ENCODE measurements around the gene KDM5C. TPM values are rescaled to one million over a fixed set of nuclear protein-coding genes. Genes with fewer than 3 reads are reported as not detected.

Gene KDM5C
- total RNA-seq, 2 donors from 2014 or later: 95.9 to 101 TPM

GRCh38 chrX:53263597-53264094, 38.6 kb upstream of the KDM5C start:
- no peak overlapping the region for H3K4me3 Mint-ChIP-seq
- 88 to 90% methylated on average over 4 to 11 of the region's 11 CpGs for WGBS, 2 experiments (ENCODE audit: insufficient coverage in 1 of 2, insufficient read length in 1 of 2)
- Histone ChIP-seq H3K36me3 (ENCODE audit: control insufficient read depth, insufficient read depth, low read length) (no peaks in the 10 kb centered on the region), H3K4me1 (ENCODE audit: control insufficient read depth, insufficient read depth, low read length) (no peaks in the 10 kb centered on the region), H3K27me3 (ENCODE audit: control insufficient read depth, insufficient read depth, low read length, poor library complexity, severe bottlenecking) (no peaks in the 10 kb centered on the region), H3K9ac (ENCODE audit: extremely low read depth, low read length, poor library complexity, severe bottlenecking) (no peak overlapping the region), H3K27ac (ENCODE audit: low read depth, low read length) (no peak overlapping the region), H3K9me3 (ENCODE audit: control insufficient read depth, low read length) (no peaks in the 10 kb centered on the region), H3K4me3 (ENCODE audit: low read length) (no peak overlapping the region)
- H3K27ac Mint-ChIP-seq: no peak overlapping the region
- H3K4me1 Mint-ChIP-seq: peaks cover 4% of the 10 kb centered on the region
- H3K27me3 Mint-ChIP-seq (ENCODE audit: insufficient read depth): no peaks in the 10 kb centered on the region
- no peak for DNase-seq
- TF ChIP-seq CTCF (conservative IDR thresholded peaks at IDR 0.05): no peak
- H3K36me3 Mint-ChIP-seq (ENCODE audit: low read depth): peaks cover 3% of the 10 kb centered on the region
- H3K9me3 Mint-ChIP-seq: peaks cover 72% of the 10 kb centered on the region

GRCh38 chrX:53262918-53263394, 37.9 kb upstream of the KDM5C start:
- Mint-ChIP-seq H3K4me3 (no peak overlapping the region), H3K27me3 (ENCODE audit: insufficient read depth) (no peaks in the 10 kb centered on the region), H3K36me3 (ENCODE audit: low read depth) (peaks cover 3% of the 10 kb centered on the region), H3K4me1 (peaks cover 4% of the 10 kb centered on the region), H3K27ac (no peak overlapping the region), H3K9me3 (peaks cover 79% of the 10 kb centered on the region)
- no peak overlapping the region for H3K27ac ChIP-seq (ENCODE audit: low read depth, low read length)
- H3K36me3 ChIP-seq (ENCODE audit: control insufficient read depth, insufficient read depth, low read length): no peaks in the 10 kb centered on the region
- WGBS, 2 experiments (ENCODE audit: insufficient coverage in 1 of 2, insufficient read length in 1 of 2): 81% methylated on average over 7 of the region's 8 CpGs; no CpG with 5 or more reads in 1 of the 2 experiments
- DNase-seq: no peak
- H3K4me3 ChIP-seq (ENCODE audit: low read length): no peak overlapping the region
- no peaks in the 10 kb centered on the region for H3K4me1 ChIP-seq (ENCODE audit: control insufficient read depth, insufficient read depth, low read length)
- no peak overlapping the region for H3K9ac ChIP-seq (ENCODE audit: extremely low read depth, low read length, poor library complexity, severe bottlenecking)
- TF ChIP-seq CTCF (conservative IDR thresholded peaks at IDR 0.05): no peak
- no peaks in the 10 kb centered on the region for H3K27me3 ChIP-seq (ENCODE audit: control insufficient read depth, insufficient read depth, low read length, poor library complexity, severe bottlenecking)
- no peaks in the 10 kb centered on the region for H3K9me3 ChIP-seq (ENCODE audit: control insufficient read depth, low read length)

- TF ChIP-seq CTCF (conservative IDR thresholded peaks at IDR 0.05): no peak
- H3K4me3 ChIP-seq (ENCODE audit: low read length): no peak overlapping the region
- Mint-ChIP-seq H3K4me3 (no peak overlapping the region), H3K4me1 (peaks cover 4% of the 10 kb centered on the region), H3K9me3 (peaks cover 83% of the 10 kb centered on the region), H3K36me3 (ENCODE audit: low read depth) (peaks cover 3% of the 10 kb centered on the region), H3K27me3 (ENCODE audit: insufficient read depth) (no peaks in the 10 kb centered on the region), H3K27ac (no peak overlapping the region)
- H3K9ac ChIP-seq (ENCODE audit: extremely low read depth, low read length, poor library complexity, severe bottlenecking): no peak overlapping the region
- no peak for DNase-seq
- no peaks in the 10 kb centered on the region for H3K36me3 ChIP-seq (ENCODE audit: control insufficient read depth, insufficient read depth, low read length)
- no peak overlapping the region for H3K27ac ChIP-seq (ENCODE audit: low read depth, low read length)
- 88 to 100% methylated on average over 1 to 5 of the region's 7 CpGs for WGBS, 2 experiments (ENCODE audit: insufficient coverage in 1 of 2, insufficient read length in 1 of 2)
- no peaks in the 10 kb centered on the region for H3K9me3 ChIP-seq (ENCODE audit: control insufficient read depth, low read length)
- H3K4me1 ChIP-seq (ENCODE audit: control insufficient read depth, insufficient read depth, low read length): no peaks in the 10 kb centered on the region
- no peaks in the 10 kb centered on the region for H3K27me3 ChIP-seq (ENCODE audit: control insufficient read depth, insufficient read depth, low read length, poor library complexity, severe bottlenecking)
Measured at GRCh38 chrX:53262189-53262917, 37.3 kb upstream of the KDM5C start.
